ENCODE results near the gene PPM1E. TPM values are rescaled to one million over a fixed set of nuclear protein-coding genes. Genes with fewer than 3 reads are reported as not detected.
A peak's percentile ranks its signal among the peaks of the same experiment; 100 is the strongest.

Gene PPM1E
- total and polyA plus RNA-seq, 2 of the 8 experiments (the other 6 are each of a cell fraction or from before 2014, with no cell fraction given): 5.0 to 10.4 TPM

GRCh38 chr17:58918072-58918471 lies 162.4 kb downstream of the PPM1E start:
- FAIRE-seq: peak; percentile 39
- Histone ChIP-seq H2AFZ (ENCODE audit: low read length) (no peak overlapping the region), H3K9ac (replicated peaks in 1 of 4; ENCODE audit: extremely low read depth in 1 of 4, low read depth in 3 of 4, low read length in 3 of 4) (no peak overlapping the region), H4K8ac (ENCODE audit: extremely low read depth, insufficient read depth, low read length) (no peak overlapping the region), H3K9me3 (ENCODE audit: insufficient read depth in 2 of 2, low read depth in 1 of 2, low read length in 1 of 2) (no peaks in the 10 kb centered on the region), H2AK5ac (ENCODE audit: low read depth, low read length) (no peak overlapping the region), H3K27me3 (replicated peaks in 1 of 4; ENCODE audit: control insufficient read depth in 3 of 4, extremely low read depth in 1 of 4, insufficient read depth in 3 of 4, low read length in 3 of 4) (no peaks in the 10 kb centered on the region), H3K14ac (ENCODE audit: insufficient read length) (no peak overlapping the region), H2BK5ac (ENCODE audit: low read depth, low read length) (no peak overlapping the region), H4K5ac (ENCODE audit: insufficient read length, low read depth, low read length) (no peak overlapping the region), H3K79me2 (ENCODE audit: control insufficient read depth in 1 of 2, insufficient read depth in 2 of 2, low read length in 2 of 2) (no peaks in the 10 kb centered on the region), H3K4me3 (ENCODE audit: extremely low read depth in 1 of 4, insufficient read depth in 2 of 4, low read depth in 3 of 4, low read length in 4 of 4) (no peak overlapping the region), H2BK12ac (ENCODE audit: low read depth, low read length) (no peak overlapping the region), H4K20me1 (replicated peaks in 1 of 2; ENCODE audit: control insufficient read depth in 1 of 2, insufficient read depth in 2 of 2, low read length in 2 of 2) (no peaks in the 10 kb centered on the region), H3K79me1 (ENCODE audit: low read depth, low read length) (no peaks in the 10 kb centered on the region), H2BK120ac (replicated peaks; ENCODE audit: low read depth, low read length) (no peak overlapping the region), H3K18ac (ENCODE audit: extremely low read depth, low read length) (no peak overlapping the region), H2BK20ac (ENCODE audit: low read length) (no peak overlapping the region), H3K27ac (ENCODE audit: low read depth, low read length) (no peak overlapping the region), H3K36me3 (ENCODE audit: control insufficient read depth in 2 of 4, insufficient read depth in 4 of 4, low read length in 3 of 4) (no peaks in the 10 kb centered on the region), H3K56ac (replicated peaks; ENCODE audit: insufficient read length, low read depth, low read length) (no peak overlapping the region), H3K23ac (ENCODE audit: insufficient read length) (no peak overlapping the region), H4K91ac (replicated peaks; ENCODE audit: insufficient read length, low read length) (no peak overlapping the region), H3K4me1 (replicated peaks in 1 of 4; ENCODE audit: control insufficient read depth in 3 of 4, insufficient read depth in 4 of 4, low read length in 3 of 4) (peaks cover 0 to 4% (median 2%) of the 10 kb centered on the region in 4 experiments; a peak in 2 of 7 replicates), H2BK15ac (ENCODE audit: low read length) (no peak overlapping the region), H3K4me2 (ENCODE audit: insufficient read depth in 1 of 2, low read depth in 2 of 2, low read length in 2 of 2) (no peak overlapping the region; a peak in 1 of 4 replicates), H3K4ac (replicated peaks; ENCODE audit: insufficient read length, low read depth, low read length) (no peak overlapping the region), H3K23me2 (ENCODE audit: low read depth, low read length) (no peaks in the 10 kb centered on the region)
- 79% methylated on average over 2 of the region's 2 CpGs; no CpG with 5 or more reads in 1 of the 2 experiments for WGBS, 2 experiments (ENCODE audit: extremely low coverage in 1 of 2, insufficient coverage in 1 of 2, insufficient read length in 1 of 2, insufficient replicate concordance in 2 of 2, low coverage in 1 of 2, low lambda C conversion rate in 2 of 2, missing lambda C conversion rate in 1 of 2)
- CTCF ChIA-PET (ENCODE audit: partially characterized antibody): interaction anchor here (0.6 to 1.8 kb wide), 4 partner anchors 8 to 340 kb away, joined by 3 to 4 read pairs (median 4); no protein-coding TSS in a partner anchor
- no peak for DNase-seq (ENCODE audit: low read depth in 1 of 2, low spot score in 2 of 2)
- TF ChIP-seq TAF1 (IDR thresholded peaks at IDR 0.05; ENCODE audit: low read depth, low read length): no peak
- no peak for TF ChIP-seq RAD21 (IDR thresholded peaks at IDR 0.05 in 1 of 2, conservative IDR thresholded peaks at IDR 0.05 in 1 of 2; ENCODE audit: low read depth in 2 of 2, low read length in 2 of 2)
- peak; percentile 49 for TF ChIP-seq NANOG (IDR thresholded peaks at IDR 0.05; ENCODE audit: insufficient read depth, low read depth, low read length, poor library complexity, severe bottlenecking)
- POLR2A ChIA-PET (ENCODE audit: partially characterized antibody): no interaction called here

All from H1 (cell line).